Loucy (cell line): ENCODE results near the gene ZNF358.

Source experiments
- H2AFZ ChIP-seq: fragments of 200-600 bp; sonication (generic); 2 replicates; pipeline ENCODE4 v1.6.0; 2016; ENCODE audit warnings: antibody characterized with exemption, mild to moderate bottlenecking, low read length, moderate library complexity
- H3F3A ChIP-seq: fragments of 200-600 bp; 2 replicates; pipeline ENCODE4 v1.6.0; 2016; ENCODE audit warnings: antibody characterized with exemption, low read depth, mild to moderate bottlenecking
- H3K27me3 ChIP-seq: fragments of 200-600 bp; sonication (generic); 2 replicates; pipeline ENCODE4 v1.6.1; 2014; ENCODE audit warnings: low read length, mild to moderate bottlenecking; ENCODE audit not compliant: insufficient read depth, poor library complexity, severe bottlenecking
- H3K36me3 ChIP-seq: fragments of 200-600 bp; sonication (generic); 2 replicates; pipeline ENCODE4 v1.6.1; 2016; ENCODE audit warnings: low read length; ENCODE audit not compliant: insufficient read depth
- H3K4me1 ChIP-seq: fragments of 200-600 bp; sonication (generic); 2 replicates; pipeline ENCODE4 v1.5.1; 2014; ENCODE audit warnings: low read length, mild to moderate bottlenecking; ENCODE audit not compliant: insufficient read depth, poor library complexity, severe bottlenecking
- H3K4me2 ChIP-seq: fragments of 200-600 bp; sonication (generic); 2 replicates; pipeline ENCODE4 v1.6.0; 2014; ENCODE audit warnings: antibody characterized with exemption, low read length, low read depth, mild to moderate bottlenecking; ENCODE audit not compliant: poor library complexity, severe bottlenecking
- H3K4me3 ChIP-seq: fragments of 200-600 bp; sonication (generic); 2 replicates; pipeline ENCODE4 v1.5.1; 2014; ENCODE audit warnings: low read length, mild to moderate bottlenecking, mixed read lengths; ENCODE audit not compliant: poor library complexity, severe bottlenecking
- H3K79me2 ChIP-seq: fragments of 200-600 bp; sonication (generic); 2 replicates; pipeline ENCODE4 v1.6.1; 2014; ENCODE audit warnings: low read length; ENCODE audit not compliant: insufficient read depth
- H3K9ac ChIP-seq: fragments of 200-600 bp; sonication (generic); 2 replicates; pipeline ENCODE4 v1.6.0; 2014; ENCODE audit warnings: mild to moderate bottlenecking, low read depth, low read length, moderate library complexity; ENCODE audit not compliant: poor library complexity, severe bottlenecking
- H3K9me2 ChIP-seq: fragments of 200-600 bp; sonication (generic); replicated peaks from 2 replicates; pipeline ENCODE4 v1.6.1; 2016; ENCODE audit warnings: low read depth, low read length, mixed read lengths
- H3K9me3 ChIP-seq: fragments of 200-600 bp; sonication (generic); 2 replicates; pipeline ENCODE4 v1.6.1; 2014; ENCODE audit warnings: mild to moderate bottlenecking, antibody characterized with exemption, low read length, low read depth; ENCODE audit not compliant: insufficient read depth
- H4K20me1 ChIP-seq: fragments of 200-600 bp; sonication (generic); 2 replicates; pipeline ENCODE4 v1.6.0; 2014; ENCODE audit warnings: antibody characterized with exemption, low read length, mild to moderate bottlenecking; ENCODE audit not compliant: insufficient read depth, poor library complexity, severe bottlenecking
- CTCF ChIP-seq: fragments of 200-600 bp; sonication (generic); conservative IDR thresholded peaks from 2 replicates; pipeline ENCODE4 v1.5.1; 2014; ENCODE audit warnings: mild to moderate bottlenecking, antibody characterized with exemption, low read length
- EZH2phosphoT487 ChIP-seq: fragments of 200-600 bp; IDR thresholded peaks from 2 replicates; pipeline ENCODE4 v1.6.1; 2018; ENCODE audit warnings: antibody characterized with exemption, mild to moderate bottlenecking, moderate library complexity, borderline replicate concordance

Gene ZNF358

GRCh38 chr19:7502552-7502951 lies 13.4 kb upstream of the ZNF358 start:
- Histone ChIP-seq H3K9ac (no peak overlapping the region), H3K4me2 (no peak overlapping the region), H3K9me3 (no peaks in the 10 kb centered on the region), H2AFZ (no peak overlapping the region), H3K36me3 (no peaks in the 10 kb centered on the region), H3K4me3 (no peak overlapping the region), H3K79me2 (no peaks in the 10 kb centered on the region), H3F3A (no peaks in the 10 kb centered on the region), H4K20me1 (no peaks in the 10 kb centered on the region), H3K9me2 (no peaks in the 10 kb centered on the region), H3K4me1 (no peaks in the 10 kb centered on the region), H3K27me3 (no peaks in the 10 kb centered on the region)
- no peak for TF ChIP-seq CTCF
- TF ChIP-seq EZH2phosphoT487: no peak

DNA sequence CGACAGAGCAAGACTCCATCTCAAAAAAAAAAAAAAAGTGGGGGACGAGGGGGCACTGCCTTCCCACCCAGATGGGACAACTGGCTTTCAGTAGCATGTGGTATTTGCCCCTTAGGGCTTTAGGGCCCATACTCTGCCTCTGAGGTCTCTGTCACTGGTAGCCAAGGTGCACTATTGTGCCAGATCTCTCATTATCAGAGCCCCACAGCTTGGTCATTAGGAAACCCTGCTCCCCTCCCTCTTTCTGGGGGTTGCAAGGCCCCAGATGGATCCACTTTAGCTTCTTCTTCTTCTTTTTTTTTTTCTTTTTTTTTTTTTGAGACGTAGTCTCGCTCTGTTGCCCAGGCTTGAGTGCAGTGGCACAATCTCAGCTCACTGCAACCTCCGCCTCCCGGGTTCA lies 11.2 kb upstream of the ZNF358 start:
- TF ChIP-seq EZH2phosphoT487: no peak
- H3F3A ChIP-seq: no peaks in the 10 kb centered on the region
- H2AFZ ChIP-seq: no peak overlapping the region
- no peak overlapping the region for H3K9ac ChIP-seq
- no peaks in the 10 kb centered on the region for H3K27me3 ChIP-seq
- no peaks in the 10 kb centered on the region for H3K9me2 ChIP-seq
- no peak overlapping the region for H3K4me3 ChIP-seq
- no peaks in the 10 kb centered on the region for H3K4me1 ChIP-seq
- no peaks in the 10 kb centered on the region for H3K9me3 ChIP-seq
- no peaks in the 10 kb centered on the region for H4K20me1 ChIP-seq
- no peak overlapping the region for H3K4me2 ChIP-seq
- H3K79me2 ChIP-seq: no peaks in the 10 kb centered on the region
- no peaks in the 10 kb centered on the region for H3K36me3 ChIP-seq

GRCh38 chr19:7505288-7505681 lies 10.6 kb upstream of the ZNF358 start:
- Histone ChIP-seq H4K20me1 (no peaks in the 10 kb centered on the region), H3K9ac (no peak overlapping the region), H2AFZ (no peak overlapping the region), H3F3A (no peaks in the 10 kb centered on the region), H3K9me2 (no peaks in the 10 kb centered on the region), H3K4me3 (no peak overlapping the region), H3K4me2 (no peak overlapping the region), H3K27me3 (no peaks in the 10 kb centered on the region), H3K79me2 (no peaks in the 10 kb centered on the region), H3K4me1 (no peaks in the 10 kb centered on the region), H3K36me3 (no peaks in the 10 kb centered on the region), H3K9me3 (no peaks in the 10 kb centered on the region)
- no peak for TF ChIP-seq CTCF
- no peak for TF ChIP-seq EZH2phosphoT487

- H3K4me1 ChIP-seq: no peaks in the 10 kb centered on the region
- no peaks in the 10 kb centered on the region for H3K9me2 ChIP-seq
- H3K79me2 ChIP-seq: no peaks in the 10 kb centered on the region
- no peak overlapping the region for H3K4me2 ChIP-seq
- H2AFZ ChIP-seq: no peak overlapping the region
- H3K4me3 ChIP-seq: no peak overlapping the region
- no peaks in the 10 kb centered on the region for H3K9me3 ChIP-seq
- H3K36me3 ChIP-seq: no peaks in the 10 kb centered on the region
- no peaks in the 10 kb centered on the region for H4K20me1 ChIP-seq
- H3K9ac ChIP-seq: no peak overlapping the region
- H3K27me3 ChIP-seq: no peaks in the 10 kb centered on the region
- TF ChIP-seq EZH2phosphoT487 (no peak), CTCF (no peak)
- no peaks in the 10 kb centered on the region for H3F3A ChIP-seq
Observed at GRCh38 chr19:7505682-7506384, 10.1 kb upstream of the ZNF358 start.
